HG03378 (cell line): ENCODE data around the gene TRIM3.
"Not testable (repeated sequence)": the region's sequence is repeated elsewhere in the genome, so short reads cannot be mapped to it uniquely, and the experiment has no call there.

Experiments used
- ATAC-seq: cut with Tn5 transposase; IDR thresholded peaks from one replicate; pipeline ENCODE4 v1.9.1; 2021; ENCODE audit warnings: mild to moderate bottlenecking, moderate library complexity; ENCODE audit not compliant: unreplicated experiment

Gene TRIM3

DNA sequence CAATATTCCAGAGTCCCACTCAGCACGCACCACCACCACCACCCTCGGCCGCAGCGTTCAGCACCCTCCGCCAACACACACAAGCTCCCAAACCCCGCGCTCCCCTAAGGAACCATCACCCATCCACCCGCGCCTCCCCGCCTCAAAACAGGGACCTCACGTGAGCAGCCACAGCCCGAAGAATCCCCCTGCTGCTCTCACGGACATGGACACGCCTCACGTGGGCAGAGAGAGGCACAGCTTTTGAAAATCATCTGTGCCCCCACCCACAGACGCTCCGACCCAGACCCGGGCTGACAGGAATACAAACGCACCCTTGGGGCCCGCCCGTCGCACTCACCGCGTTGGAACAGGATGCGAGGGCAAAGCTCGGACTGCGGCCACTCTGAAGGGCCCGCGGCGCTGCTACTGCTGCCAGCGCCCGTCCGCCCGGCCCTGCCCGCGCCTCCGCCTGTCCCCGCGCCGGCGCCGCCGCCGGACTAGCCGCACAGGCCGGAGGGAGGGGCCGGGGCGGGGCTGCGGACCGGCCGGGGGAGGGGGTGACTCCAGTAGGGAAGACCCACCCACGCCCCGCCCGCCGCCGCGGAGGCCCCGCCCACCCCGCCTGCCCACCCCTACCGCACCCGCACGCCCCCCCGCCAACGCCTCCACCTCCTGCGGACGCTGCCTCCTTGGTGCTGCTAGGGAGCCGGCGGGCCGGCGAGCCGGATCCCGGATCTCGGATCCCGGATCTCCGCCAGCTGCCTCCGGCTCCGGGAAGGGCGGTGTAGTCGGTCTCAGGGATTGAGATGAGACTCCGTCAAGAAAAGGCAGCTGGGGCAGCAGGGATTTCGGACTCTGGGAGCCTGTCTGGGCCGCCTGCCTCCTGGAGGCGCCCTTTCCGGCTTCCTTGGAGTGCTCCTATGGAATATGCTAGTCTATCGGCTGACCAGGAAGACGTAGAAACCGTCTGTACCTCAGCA lies at the start of gene TRIM3:
TRIM3 (minus strand) TSS at position 491 of the 962 bp plus-strand sequence. CDS start 8,246 bp downstream, outside the sequence.
- peak; percentile 29 for ATAC-seq

DNA sequence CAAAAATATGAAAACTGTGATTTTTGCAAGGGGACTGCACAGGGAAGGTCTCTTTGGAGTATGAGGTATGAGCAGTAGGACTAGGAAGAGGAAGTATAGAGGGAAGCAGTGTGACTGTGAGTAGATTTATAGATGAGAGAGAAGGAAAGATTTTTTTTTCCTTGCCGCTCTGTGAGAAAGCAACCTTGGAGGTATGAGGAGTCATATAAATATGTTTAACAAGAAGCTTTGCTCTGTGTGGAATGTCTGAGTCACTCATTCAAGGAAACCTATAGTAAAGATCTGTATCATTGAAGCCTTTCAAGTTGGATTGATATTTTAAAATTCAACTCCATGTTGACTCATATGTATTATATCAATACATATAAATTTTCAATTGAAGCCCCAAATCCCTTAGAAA lies 49.5 kb upstream of the TRIM3 start:
- ATAC-seq = no peak

DNA sequence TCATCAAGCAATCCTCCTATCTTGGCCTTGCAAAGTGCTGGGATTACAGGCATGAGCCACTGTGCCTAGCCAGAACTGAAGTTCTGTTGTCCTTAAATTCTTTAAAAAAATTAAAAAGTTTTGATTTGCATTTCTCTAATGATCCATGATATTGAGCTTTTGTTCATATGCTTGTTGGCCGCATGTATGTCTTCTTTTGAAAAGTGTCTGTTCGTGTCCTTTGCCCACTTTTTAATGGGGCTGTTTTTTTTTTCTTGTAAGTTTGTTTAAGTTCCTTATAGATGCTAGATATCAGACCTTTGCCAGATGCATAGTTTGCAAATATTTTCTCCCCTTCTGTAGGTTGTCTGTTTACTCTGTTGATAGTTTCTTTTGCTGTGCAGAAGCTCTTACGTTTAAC lies 48.2 kb upstream of the TRIM3 start:
- ATAC-seq = not testable (repeated sequence)

DNA sequence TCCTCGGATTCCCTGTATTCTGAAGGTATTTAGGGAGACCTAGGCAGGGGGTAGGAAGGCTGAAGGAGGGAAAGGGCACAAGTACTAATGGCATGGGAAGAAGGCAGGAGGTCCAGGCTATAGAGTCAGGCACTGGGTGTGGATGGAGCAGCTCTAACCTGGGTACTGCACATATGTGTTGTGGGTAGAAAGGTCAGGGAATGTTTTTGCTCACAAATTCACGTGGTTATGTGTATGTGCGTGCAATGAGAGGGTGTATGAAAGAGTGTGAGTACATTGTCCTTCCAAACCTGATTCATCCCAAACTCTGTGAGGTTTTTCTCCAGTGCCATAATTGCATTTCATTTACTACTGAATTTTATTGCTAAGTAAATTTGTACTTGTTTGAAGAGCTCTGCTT lies 46.5 kb upstream of the TRIM3 start:
- ATAC-seq = no peak

DNA sequence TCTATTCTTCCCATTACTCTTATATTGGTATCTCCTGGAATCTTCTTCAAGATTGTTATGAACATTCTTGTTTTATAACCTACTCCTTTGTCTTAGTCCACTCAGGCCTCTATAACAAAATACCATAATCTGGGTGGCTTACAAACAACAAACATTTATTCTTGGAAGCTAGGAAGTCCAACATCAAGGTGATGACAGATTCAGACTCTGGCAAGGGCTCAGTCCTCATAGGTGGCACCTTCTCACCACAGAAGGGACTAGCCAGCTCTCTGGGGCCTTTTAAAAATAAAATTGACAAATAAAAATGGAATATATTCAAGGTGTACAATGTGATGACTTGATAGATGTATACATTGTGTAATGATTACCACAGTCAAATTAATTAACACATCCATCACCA lies 43.1 kb upstream of the TRIM3 start:
- ATAC-seq = no peak

DNA sequence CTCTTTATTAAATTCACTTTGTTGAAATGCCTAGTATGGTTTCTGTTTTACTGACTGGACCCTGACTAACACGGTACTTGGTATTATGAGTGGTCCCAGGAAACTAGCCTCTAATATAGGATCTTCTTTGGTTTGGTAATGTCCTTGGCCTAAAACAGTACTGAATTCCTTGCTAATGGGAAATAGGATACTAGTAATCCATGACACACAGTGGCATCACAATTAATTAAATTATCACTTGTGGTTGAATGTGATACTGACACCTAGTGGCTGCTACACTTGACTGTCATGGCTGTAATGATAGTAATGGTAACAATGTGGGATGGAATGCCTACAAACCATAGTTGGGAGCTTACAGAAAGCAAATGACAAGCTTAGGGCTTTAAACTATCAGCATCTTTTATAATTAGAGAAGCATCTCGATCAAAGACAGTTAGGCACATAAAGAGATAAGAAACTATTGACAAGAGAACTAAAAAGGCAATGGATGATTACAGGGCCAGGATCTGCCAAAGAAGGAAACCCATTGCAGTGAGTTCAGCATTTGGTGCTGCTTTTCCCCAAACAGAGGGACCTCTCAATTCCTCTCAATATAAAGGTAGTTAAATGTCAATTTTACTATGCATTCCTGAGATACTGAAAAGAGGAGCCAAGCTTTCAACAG lies 32.0 kb upstream of the TRIM3 start:
- ATAC-seq = no peak

DNA sequence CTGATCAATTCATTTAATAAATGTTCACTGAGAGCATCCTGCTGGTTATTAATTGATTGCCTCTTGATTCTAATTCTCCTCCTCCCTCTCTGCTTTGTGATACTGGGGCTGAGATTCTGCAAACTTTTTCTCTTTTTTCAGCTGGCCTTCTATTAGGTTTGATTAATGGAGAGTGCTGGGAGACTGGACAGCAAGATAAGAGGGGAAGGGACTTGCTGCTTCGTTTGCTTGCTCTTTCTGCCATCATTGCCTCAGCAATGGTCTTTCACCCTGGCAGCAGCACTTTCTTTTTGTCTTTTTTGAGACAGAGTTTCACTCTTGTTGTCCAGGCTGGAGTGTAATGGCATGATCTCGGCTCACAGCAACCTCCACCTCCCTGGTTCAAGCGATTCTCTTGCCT lies 30.4 kb upstream of the TRIM3 start:
- ATAC-seq = no peak

DNA sequence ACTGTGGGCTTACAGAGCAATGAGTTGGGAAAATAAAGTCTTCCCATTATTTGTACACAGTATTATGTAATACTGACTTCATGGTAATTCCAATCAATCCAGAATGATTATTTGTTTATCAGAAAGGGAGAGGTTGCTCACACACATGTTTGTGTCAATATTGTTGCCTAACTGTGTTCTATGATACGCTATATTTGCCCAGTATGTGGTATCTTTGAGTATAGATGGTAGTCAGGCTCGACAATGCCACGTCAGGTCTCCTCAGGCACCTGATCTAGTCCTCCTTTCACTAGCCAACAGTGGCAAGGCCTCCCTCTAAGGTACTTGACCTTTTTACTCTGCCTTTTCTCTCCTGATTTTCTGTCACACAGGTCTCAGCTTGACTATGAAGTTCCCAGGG lies 28.6 kb upstream of the TRIM3 start:
- no peak for ATAC-seq

DNA sequence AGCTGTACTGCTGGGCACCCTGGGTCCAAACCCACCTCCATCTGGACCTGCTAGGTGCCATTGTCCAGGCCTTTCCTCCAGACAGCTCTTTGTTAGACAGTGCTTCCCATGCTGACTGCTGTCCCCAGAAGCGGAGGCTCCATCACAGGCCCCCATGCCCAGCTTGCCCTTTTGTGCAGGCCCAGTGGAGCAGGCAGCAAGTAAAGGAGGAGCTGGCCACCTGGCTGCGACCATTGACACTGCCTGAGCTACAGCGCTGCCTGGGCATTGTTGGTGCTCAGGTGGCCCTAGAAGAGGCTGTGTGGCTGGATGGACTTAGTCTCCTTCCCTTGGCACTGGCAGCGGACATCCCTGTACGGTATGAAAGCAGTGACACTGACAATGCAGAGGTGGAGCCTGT lies 24.8 kb upstream of the TRIM3 start:
- ATAC-seq = no peak

DNA sequence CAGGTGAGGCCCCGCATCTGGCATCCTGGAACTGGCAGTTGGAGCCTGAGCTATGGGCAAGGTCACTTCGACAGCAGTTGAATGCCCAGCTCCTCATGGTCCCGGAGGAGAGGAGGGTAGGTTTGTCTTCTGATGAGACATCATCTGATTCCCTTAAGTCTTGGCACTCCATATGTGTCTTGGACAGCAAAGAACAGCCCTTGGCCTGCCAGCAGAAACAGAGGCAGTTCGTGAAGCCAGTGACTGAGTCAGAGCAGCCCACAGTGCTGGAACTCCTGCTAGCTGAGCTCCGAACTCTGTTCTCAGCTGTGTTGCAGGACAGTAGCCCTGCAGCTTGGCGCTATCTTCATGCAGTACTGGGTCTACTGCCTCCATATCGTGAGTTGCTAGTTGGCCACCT lies 24.4 kb upstream of the TRIM3 start:
- no peak for ATAC-seq

DNA sequence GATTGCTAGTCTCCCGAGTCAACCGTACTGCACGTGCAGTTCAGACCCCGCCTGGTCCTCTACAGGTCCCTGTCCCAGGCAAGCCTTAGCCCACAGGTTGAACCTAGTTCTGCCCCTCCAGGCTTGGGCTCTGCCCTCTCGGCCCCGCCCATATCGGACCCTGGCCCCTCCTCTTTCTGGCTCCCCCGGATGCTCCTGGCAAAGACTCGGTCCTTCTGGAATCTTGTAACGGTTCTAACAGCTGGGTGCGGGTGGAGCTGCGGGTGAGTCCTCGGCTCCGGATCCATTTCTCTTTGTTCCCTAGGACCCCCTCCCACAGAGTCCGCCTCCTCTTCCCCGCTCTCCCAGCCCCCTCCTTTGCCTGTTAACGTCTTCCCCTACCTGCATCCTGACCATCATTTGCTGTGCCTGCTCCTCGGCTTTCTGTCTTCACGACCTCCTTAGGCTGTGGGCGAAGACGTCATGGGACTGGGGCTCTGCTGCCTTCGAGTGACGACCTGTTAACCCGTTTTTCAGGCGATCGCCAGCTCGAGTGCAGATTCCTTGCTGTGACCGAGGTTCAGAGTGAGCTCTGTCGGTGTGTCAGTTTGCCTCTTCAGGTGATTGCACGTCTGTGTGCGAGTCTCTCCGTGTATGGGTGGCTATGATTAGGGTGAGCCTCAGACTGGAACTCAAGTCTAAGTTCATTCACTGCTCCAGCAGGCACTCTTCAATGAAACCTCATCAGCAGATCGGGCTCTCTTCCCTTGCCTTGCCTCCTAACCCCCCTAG lies 23.5 kb upstream of the TRIM3 start, which contains the start of gene DNHD1:
DNHD1 (plus strand) TSS at position 212 of the 771 bp plus-strand sequence. CDS start 936 bp downstream, outside the sequence.
- no peak for ATAC-seq

DNA sequence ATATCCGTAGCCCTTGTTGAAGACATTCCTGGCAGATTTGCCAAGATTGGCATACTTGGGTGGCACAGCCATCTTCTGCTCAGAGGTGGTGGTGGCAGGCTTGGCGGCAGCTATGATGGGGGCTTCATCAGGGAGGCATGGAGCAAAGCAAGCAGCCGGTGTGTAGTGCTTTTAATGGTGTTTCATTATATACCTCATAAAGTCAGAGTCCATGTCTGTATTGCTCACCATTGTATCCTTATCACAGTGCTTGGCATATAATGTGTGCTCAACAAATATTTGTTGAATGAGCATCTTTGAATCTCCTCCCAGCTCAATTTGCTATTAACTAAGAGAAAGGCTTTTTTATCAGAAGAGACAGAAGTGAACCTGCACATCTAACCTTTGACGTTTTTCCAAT lies 15.6 kb upstream of the TRIM3 start:
- ATAC-seq = no peak

DNA sequence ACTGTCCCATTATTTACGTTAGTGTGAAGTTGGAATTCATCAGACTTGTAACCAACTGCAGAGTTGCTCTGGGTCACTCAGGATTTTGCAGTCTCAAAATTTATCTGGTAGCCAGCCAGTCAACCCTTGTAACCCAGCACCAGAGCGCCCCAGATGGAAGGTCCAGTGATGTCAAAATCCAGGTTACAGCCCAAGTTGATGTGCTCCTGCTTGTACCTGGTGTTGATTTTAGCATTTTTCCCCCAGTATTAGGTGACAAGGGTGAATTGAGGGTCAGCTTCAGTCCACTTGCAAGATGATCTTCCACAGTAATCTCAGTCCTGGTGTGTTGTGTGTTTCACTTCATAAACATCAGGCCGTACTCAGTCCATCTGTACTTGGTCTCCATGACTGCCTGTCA lies 15.1 kb upstream of the TRIM3 start:
- no peak for ATAC-seq

DNA sequence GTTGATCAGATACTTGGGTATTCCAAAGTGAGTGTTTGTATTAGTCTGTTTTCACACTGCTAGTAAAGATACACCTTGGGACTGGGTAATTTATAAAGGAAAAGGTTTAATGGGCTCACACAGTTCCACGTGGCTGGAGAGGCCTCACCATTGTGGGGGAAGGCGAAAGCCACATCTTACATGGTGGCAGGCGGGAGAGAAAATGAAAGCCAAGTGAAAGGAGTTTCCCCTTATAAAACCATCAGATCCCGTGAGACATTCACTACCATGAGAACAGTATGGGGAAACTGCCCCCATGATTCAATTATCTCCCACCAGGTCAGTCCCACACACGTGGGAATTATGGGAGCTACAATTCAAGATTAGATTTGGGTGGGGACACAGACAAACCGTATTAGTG lies 14.6 kb upstream of the TRIM3 start:
- ATAC-seq = no peak

DNA sequence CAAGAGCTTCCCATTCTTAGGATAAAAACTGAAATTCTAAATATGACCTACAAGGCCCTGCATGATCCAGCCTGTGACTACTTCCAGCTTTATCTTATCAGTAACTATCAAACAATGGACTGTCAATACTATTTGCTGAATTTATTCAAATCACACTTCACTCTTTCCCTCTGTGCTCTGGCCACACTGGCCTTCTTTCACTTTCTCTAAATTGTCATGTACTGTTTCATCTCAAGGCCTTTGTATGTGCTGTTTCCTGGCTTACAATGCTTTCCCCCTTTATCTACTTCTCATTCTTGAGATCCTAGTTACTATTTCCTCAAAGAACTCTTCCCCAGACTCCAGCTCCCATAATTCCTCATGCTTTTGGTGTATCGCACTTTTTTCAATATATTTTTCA lies 13.2 kb upstream of the TRIM3 start:
- ATAC-seq = no peak

DNA sequence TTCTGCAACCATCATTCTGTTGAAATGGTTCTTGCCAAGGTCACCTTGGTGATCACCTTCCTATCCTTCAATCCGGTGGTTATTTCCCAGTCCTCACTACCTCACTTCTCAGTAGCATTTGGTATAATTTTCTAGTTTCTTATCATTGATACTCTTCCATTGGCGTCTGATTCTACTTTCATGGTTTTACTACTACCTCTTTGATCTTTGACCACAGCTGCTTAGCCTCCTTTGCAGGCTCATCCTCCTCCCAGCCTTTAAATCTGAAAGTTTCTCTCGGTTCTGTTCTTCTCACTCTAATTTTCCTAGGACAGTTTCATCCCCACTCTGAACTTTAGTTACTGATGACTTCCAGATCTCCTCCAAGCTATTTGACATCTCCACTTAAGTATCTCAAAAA lies 12.5 kb upstream of the TRIM3 start:
- ATAC-seq = no peak

DNA sequence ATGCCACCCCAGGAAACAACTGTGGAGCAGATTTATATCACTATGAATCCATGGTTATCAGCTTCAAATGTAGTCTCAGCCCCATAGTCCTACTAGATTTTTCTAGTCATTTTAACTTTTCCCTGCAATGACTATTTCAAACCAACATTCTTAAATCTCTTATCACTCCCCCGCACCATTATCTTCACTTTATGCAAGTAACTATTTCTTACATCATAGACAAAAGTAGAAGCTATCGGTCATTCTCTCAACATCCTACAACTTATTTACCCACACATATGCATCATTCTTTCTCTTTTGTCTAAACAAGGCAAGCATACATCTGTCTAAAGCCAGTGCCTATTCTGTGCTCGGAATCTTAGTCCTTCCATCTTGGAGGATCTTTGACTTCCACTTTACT lies 11.9 kb upstream of the TRIM3 start:
- no peak for ATAC-seq

DNA sequence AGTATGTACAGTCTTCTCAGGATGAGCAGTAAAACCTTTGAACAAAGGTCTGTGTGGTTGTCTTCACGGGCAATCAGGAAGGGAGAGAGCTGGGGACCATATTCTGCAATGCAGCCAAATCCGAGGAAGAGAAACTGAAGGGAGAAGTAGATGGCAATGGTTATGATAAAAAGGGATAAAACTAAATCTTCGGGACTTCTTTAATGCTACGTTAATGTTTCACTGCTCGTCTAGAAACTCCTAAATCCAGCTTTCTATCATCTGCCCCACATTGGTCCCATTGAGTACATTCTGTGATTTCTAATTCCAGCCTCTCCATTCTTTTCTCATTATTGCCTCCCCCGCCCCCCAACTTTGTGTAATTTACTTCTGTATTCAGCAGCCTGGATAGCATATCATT lies 9.3 kb upstream of the TRIM3 start:
- ATAC-seq = no peak

DNA sequence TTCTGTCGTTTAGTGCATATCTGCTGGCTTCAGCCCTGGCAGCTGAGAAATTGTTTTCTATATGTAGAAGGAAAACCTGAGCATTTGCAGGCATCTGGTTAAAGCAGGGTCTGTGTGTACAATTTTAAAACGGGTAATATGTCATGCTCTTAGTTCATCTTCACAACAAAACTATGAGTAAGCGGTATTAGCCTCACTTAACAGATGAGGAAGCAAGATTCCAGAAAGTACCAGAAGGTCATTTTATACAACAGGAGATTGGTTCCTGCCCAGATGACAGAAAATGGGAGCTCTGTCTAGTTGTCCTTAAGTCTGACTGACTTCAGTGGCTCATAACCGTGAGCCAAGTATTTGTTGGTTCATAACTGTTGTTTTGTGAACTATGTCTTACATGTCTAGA lies 8.7 kb upstream of the TRIM3 start:
- ATAC-seq = no peak

DNA sequence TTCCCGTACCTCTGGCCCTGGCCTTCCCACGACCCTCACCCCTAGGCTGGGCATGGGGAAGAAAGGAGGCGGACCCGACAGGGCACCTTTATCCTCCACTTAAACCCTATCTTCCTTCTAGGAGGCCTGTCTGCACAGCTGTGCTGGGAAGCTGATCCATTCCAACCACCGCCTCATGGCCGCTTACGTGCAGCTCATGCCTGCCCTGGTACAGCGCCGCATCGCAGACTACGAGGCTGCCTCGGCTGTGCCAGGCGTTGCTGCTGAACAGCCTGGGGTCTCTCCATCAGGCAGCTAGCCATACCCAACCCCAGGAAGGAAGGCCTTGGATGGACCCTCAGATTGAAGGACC lies 8.2 kb upstream of the TRIM3 start:
- ATAC-seq = no peak
